ENCODE data around the gene CDC5L.
"Not testable (repeated sequence)": the region's sequence is repeated elsewhere in the genome, so short reads cannot be mapped to it uniquely, and the experiment has no call there.

The CDC5L gene

GRCh38 chr6:44415449-44415848 lies 27.9 kb downstream of the CDC5L start:
- no peak for DNase-seq (ENCODE audit: low read depth)

DNA sequence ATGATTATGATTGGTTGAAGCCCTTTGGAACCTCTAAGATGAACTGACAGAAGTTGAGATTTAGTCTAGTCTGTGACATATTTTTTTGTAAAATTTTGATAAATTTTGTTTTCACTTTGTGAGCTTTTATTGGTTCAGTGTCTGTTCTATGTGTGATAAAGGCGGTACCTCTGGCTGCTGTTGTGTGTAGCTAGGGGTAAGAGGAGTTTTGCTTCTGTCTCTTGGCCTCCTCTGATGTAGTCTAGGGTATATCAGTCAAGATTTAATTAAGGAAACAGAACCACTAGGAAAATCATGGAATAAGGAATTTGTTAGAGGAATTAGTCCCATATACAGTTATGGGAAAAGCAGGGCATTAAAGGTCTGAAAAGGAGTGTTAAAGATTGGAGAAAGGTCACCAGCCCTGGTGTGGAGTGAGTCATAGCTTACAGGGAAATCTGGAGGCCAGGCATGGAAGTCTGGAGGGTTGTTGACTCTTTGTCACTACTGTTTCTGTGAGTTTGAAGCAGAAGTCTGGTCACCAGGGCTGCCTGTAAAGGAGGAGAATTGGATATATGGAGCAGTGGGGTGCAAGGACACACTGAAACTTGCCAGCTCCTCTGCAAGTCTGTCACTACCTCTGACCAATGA lies 28.5 kb downstream of the CDC5L start:
- no peak for DNase-seq (ENCODE audit: low read depth)

GRCh38 chr6:44422531-44422930 lies 35.0 kb downstream of the CDC5L start:
- no peak for DNase-seq (ENCODE audit: low read depth)

GRCh38 chr6:44423306-44423705 lies 35.8 kb downstream of the CDC5L start:
- no peak for DNase-seq (ENCODE audit: low read depth)

GRCh38 chr6:44425951-44426350 lies 38.4 kb downstream of the CDC5L start:
- no peak for DNase-seq (ENCODE audit: low read depth)

DNA sequence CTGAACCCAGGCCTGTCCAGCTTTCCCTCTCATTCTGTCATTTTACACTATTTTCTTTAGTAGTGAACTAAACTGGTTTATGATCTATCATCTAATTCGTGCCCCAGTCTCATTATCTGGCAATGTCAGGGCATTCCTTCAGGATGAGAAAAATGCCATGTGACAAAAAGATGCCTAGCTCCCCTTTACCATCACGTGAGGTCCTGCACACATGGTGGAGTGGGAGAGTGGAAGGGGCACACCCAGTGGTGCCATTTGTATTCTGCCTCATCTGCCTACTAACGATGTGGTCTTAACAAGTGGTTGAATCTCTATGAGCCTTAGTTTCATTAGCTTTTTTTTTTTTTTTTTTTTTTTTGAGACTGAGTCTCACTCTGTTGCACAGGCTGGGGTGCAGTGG lies 41.2 kb downstream of the CDC5L start:
- DNase-seq (ENCODE audit: low read depth) = no peak

- DNase-seq (ENCODE audit: low read depth) = peak; percentile 28
Observed at GRCh38 chr6:44430326-44430725, 42.8 kb downstream of the CDC5L start.

- DNase-seq (ENCODE audit: low read depth) = peak; percentile 28
Observed at GRCh38 chr6:44431118-44431725, 43.7 kb downstream of the CDC5L start.

GRCh38 chr6:44432227-44432626 lies 44.7 kb downstream of the CDC5L start:
- DNase-seq (ENCODE audit: low read depth) = no peak

DNA sequence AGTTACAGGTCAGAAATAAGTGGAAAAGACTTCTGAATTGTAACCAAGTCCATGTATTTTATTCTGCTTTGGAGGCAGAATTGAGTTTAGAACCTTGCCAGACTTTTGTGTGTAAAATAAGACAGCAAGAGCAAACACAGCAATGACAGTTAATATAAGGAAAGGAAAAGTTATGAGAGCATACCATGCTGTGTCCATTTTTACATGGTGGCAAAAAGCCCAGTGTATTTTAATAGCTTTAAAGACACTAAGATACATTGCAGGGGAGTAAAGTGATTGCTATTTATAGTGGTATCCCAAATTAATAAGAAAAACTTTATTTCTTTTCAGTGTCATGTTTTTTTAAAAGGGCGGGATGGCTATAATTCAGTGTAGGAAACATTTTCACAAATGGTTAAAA lies 45.2 kb downstream of the CDC5L start:
- no peak for DNase-seq (ENCODE audit: low read depth)

GRCh38 chr6:44435500-44435899 lies 48.0 kb downstream of the CDC5L start:
- DNase-seq (ENCODE audit: low read depth) = no peak

- no peak for DNase-seq (ENCODE audit: low read depth)
Observed at GRCh38 chr6:44438827-44439226, 51.3 kb downstream of the CDC5L start.

- no peak for DNase-seq (ENCODE audit: low read depth)
Observed at GRCh38 chr6:44439270-44440045, 52.0 kb downstream of the CDC5L start.

DNA sequence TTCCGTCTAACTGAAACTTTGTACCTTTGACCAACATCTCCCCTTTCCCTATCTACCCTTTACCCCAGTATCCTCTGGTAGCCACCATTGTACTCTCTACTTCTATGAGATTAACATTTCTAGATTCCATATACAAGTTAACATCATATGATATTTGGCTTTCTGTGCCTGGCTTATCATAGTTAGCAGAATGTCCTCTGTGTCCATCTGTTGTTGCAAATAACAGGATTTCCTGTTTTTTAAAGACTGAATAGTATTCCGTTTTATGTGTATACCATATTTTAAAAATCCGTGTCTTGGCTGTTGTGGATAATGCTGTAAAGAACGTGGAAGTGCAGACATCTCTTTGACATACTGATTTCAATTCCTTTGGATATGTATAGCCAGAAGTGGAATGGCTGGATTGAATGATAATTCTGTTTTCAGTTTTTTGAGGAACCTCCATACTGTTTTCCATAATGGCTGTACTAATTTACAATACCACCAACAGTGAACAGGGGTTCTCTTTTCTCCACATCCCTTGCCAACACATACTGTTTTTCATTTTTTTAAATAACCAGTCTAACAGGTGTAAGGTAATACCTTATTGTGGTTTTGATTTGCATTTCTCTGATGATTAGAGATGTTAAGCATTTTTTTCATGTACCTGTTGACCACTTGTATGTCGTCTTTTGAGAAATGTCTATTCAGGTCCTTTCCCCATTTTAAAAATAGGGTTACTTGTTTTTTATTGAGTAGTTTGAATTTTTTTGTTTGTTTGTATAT lies 53.8 kb downstream of the CDC5L start:
- no peak for DNase-seq (ENCODE audit: low read depth)

- DNase-seq (ENCODE audit: low read depth) = no peak
Observed at GRCh38 chr6:44442236-44442635, 54.7 kb downstream of the CDC5L start.

DNA sequence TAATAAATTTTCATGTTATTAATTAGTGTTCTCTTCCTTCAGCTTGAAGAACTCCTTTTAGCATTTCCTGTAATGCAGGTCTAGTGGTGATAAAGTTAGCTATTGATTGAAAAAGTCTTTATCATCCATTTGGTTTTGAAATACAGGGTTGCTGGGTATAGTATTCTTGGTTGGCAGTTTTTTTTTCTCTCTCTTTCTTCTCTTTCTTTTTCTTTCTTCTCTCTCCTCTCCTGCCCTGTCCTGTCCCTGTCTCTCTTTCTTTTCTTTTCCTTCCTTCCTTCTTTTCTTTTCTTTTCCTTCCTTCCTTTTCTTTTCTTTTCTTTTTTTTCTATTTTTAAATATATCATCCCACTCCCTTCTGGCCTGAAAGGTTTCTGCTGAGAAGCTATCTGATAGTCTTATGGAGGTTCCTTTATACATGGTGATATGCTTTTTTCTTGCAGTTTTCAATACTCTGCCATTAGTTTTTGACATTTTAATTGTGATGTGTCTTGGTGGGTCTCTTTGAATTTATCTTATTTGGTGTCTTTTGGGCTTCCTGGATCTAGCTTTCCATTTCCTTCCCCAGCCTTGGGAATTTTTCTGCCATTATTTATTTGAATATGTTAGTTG lies 55.4 kb downstream of the CDC5L start:
- no peak for DNase-seq (ENCODE audit: low read depth)

GRCh38 chr6:44444853-44445252 lies 57.3 kb downstream of the CDC5L start:
- no peak for DNase-seq (ENCODE audit: low read depth)

GRCh38 chr6:44446626-44447300 lies 59.3 kb downstream of the CDC5L start:
- peak; percentile 71 for DNase-seq (ENCODE audit: low read depth)

- DNase-seq (ENCODE audit: low read depth) = not testable (repeated sequence)
Observed at GRCh38 chr6:44449181-44449580, 61.7 kb downstream of the CDC5L start.

- no peak for DNase-seq (ENCODE audit: low read depth)
Observed at GRCh38 chr6:44451803-44452695, 64.5 kb downstream of the CDC5L start.

DNA sequence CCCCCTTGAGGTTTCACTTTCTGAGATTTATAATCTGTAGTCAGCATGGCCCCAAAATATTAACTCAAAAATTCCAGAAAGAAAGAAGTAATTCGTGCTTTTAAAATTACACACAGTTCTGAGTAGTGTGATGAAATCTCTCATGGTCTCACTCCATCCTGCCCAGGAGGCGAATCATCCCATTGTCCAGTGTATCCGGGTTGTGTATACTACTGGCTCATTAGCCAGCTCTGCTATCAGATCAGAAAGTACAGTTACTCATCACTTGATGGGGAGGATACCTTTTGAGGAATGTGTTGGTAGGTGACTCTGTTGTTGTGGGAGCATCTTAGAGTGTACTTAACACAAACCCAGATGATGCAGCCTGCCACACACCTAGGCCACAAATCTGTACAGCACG lies 65.2 kb downstream of the CDC5L start:
- no peak for DNase-seq (ENCODE audit: low read depth)
